Neural progenitor cell (in vitro differentiated cells): ENCODE data around the gene MED12L. TPM values are rescaled to one million over a fixed set of nuclear protein-coding genes. Genes with fewer than 3 reads are reported as not detected.

Experiments
- DNase-seq: peaks from one replicate; pipeline ENCODE4 v3.0.0-alpha.2; 2016; ENCODE audit warnings: low spot score
- H2AFZ ChIP-seq: fragments of 200-600 bp; sonication (generic); replicated peaks from 2 replicates; pipeline ENCODE4 v1.6.1; 2016; ENCODE audit warnings: antibody characterized with exemption
- H3F3A ChIP-seq: fragments of 200-600 bp; sonication (generic); 2 replicates; pipeline ENCODE4 v1.6.1; 2016; ENCODE audit warnings: antibody characterized with exemption, low read depth
- H3K27ac ChIP-seq: fragments of 200-600 bp; sonication (generic); 2 replicates; pipeline ENCODE4 v1.5.1; 2016; ENCODE audit warnings: mild to moderate bottlenecking
- H3K27me3 ChIP-seq: fragments of 200-600 bp; sonication (generic); 2 replicates; pipeline ENCODE4 v1.6.1; 2016; ENCODE audit warnings: mild to moderate bottlenecking, moderate library complexity
- H3K36me3 ChIP-seq: fragments of 200-600 bp; sonication (generic); 2 replicates; pipeline ENCODE4 v1.5.1; 2016
- H3K4me1 ChIP-seq: fragments of 200-600 bp; sonication (generic); 2 replicates; pipeline ENCODE4 v1.6.1; 2016; ENCODE audit warnings: mixed run types
- H3K4me2 ChIP-seq: fragments of 200-600 bp; sonication (generic); 2 replicates; pipeline ENCODE4 v1.6.1; 2016
- H3K4me3 ChIP-seq: fragments of 200-600 bp; sonication (generic); 2 replicates; pipeline ENCODE4 v1.5.1; 2016
- H3K79me2 ChIP-seq: fragments of 200-600 bp; sonication (generic); 2 replicates; pipeline ENCODE4 v1.6.1; 2016; ENCODE audit warnings: low read depth
- H3K9ac ChIP-seq: fragments of 200-600 bp; sonication (generic); 2 replicates; pipeline ENCODE4 v1.6.1; 2016
- H3K9me3 ChIP-seq: fragments of 200-600 bp; sonication (generic); 2 replicates; pipeline ENCODE4 v1.5.1; 2016; ENCODE audit warnings: low read depth
- H4K20me1 ChIP-seq: fragments of 200-600 bp; sonication (generic); 2 replicates; pipeline ENCODE4 v1.6.1; 2016; ENCODE audit warnings: low read depth
- H3K27ac Mint-ChIP-seq: 3 replicates; pipeline ENCODE4 v1.8.0; 2021; ENCODE audit warnings: mixed read lengths
- H3K27me3 Mint-ChIP-seq: 2 replicates; pipeline ENCODE4 v1.8.0; 2022; ENCODE audit warnings: low read depth, mild to moderate bottlenecking, inconsistent platforms, moderate library complexity, mixed read lengths; ENCODE audit not compliant: insufficient read depth
- H3K36me3 Mint-ChIP-seq: 3 replicates; pipeline ENCODE4 v1.8.0; 2021; ENCODE audit warnings: mixed read lengths
- H3K4me1 Mint-ChIP-seq: 3 replicates; pipeline ENCODE4 v1.8.0; 2021; ENCODE audit warnings: mixed read lengths
- H3K4me3 Mint-ChIP-seq: 3 replicates; pipeline ENCODE4 v1.8.0; 2021; ENCODE audit warnings: mild to moderate bottlenecking, moderate library complexity, mixed read lengths
- H3K9me3 Mint-ChIP-seq: 3 replicates; pipeline ENCODE4 v1.8.0; 2020; ENCODE audit warnings: mixed read lengths
- EZH2 ChIP-seq: fragments of 200-600 bp; sonication (generic); IDR thresholded peaks from 2 replicates; pipeline ENCODE4 v1.6.1; 2017; ENCODE audit warnings: antibody characterized with exemption, mild to moderate bottlenecking, moderate library complexity
- EZH2phosphoT487 ChIP-seq: fragments of 200-600 bp; sonication (generic); IDR thresholded peaks from 2 replicates; pipeline ENCODE4 v1.6.1; 2017; ENCODE audit warnings: antibody characterized with exemption
- total RNA-seq: library from RNA; depleted of rRNA; stranded (reverse); fragments of >200 nt; gene quantifications from 2 replicates; pipeline ENCODE4 v1.2.3, GENCODE V29; 2015; ENCODE audit warnings: low replicate concordance
- TF ChIP-seq, protein P1 (sequence below): fragments of 200-600 bp; sonication (generic); IDR thresholded peaks from 2 replicates; pipeline ENCODE4 v1.5.1; 2017; ENCODE audit warnings: antibody characterized with exemption, mild to moderate bottlenecking

Gene MED12L
- total RNA-seq, 1 donor from 2014 or later, result 16.5 TPM

- H3K27ac ChIP-seq, result no peak overlapping the region
- peaks cover 6% of the 10 kb centered on the region for H3K79me2 ChIP-seq
- no peaks in the 10 kb centered on the region for H3K9me3 ChIP-seq
- no peaks in the 10 kb centered on the region for H4K20me1 ChIP-seq
- H2AFZ ChIP-seq, result no peak overlapping the region
- H3F3A ChIP-seq, result no peaks in the 10 kb centered on the region
- no peaks in the 10 kb centered on the region for H3K9me3 Mint-ChIP-seq
- peaks cover 13% of the 10 kb centered on the region for H3K36me3 Mint-ChIP-seq
- H3K4me1 Mint-ChIP-seq, result peaks cover 2% of the 10 kb centered on the region
- no peak overlapping the region for H3K27ac Mint-ChIP-seq
- no peaks in the 10 kb centered on the region for H3K4me1 ChIP-seq
- H3K4me3 Mint-ChIP-seq, result no peak overlapping the region
- no peak overlapping the region for H3K9ac ChIP-seq
- TF ChIP-seq, protein P1, sequence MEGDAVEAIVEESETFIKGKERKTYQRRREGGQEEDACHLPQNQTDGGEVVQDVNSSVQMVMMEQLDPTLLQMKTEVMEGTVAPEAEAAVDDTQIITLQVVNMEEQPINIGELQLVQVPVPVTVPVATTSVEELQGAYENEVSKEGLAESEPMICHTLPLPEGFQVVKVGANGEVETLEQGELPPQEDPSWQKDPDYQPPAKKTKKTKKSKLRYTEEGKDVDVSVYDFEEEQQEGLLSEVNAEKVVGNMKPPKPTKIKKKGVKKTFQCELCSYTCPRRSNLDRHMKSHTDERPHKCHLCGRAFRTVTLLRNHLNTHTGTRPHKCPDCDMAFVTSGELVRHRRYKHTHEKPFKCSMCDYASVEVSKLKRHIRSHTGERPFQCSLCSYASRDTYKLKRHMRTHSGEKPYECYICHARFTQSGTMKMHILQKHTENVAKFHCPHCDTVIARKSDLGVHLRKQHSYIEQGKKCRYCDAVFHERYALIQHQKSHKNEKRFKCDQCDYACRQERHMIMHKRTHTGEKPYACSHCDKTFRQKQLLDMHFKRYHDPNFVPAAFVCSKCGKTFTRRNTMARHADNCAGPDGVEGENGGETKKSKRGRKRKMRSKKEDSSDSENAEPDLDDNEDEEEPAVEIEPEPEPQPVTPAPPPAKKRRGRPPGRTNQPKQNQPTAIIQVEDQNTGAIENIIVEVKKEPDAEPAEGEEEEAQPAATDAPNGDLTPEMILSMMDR, result no peak
- TF ChIP-seq EZH2phosphoT487 (no peak), EZH2 (no peak)
- no peak for DNase-seq
- no peaks in the 10 kb centered on the region for H3K36me3 ChIP-seq
- H3K4me3 ChIP-seq, result no peak overlapping the region
- H3K27me3 ChIP-seq, result no peaks in the 10 kb centered on the region
- no peak overlapping the region for H3K4me2 ChIP-seq
- H3K27me3 Mint-ChIP-seq, result no peaks in the 10 kb centered on the region
Observed at GRCh38 chr3:151119188-151119587, 33.7 kb downstream of the MED12L start.

DNA sequence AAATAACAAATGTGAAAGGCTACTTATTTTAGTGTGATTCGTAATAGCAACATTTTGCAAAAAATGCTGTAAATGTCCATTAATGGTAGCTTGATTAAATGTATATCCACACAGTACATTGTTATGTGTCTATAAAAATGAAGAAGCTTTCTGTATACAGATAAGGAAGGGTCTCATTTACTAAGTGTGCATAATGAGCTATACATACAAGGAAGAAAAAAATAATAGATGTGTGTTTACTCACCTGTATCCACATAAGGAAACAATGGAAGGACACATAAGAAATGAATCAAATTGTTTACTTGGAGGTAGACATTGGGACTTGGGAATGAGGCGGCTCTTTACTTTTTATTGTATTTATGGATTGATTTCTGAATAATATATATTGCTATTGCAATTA is 34.9 kb downstream of the MED12L start:
- Histone ChIP-seq H3K27me3 (no peaks in the 10 kb centered on the region), H3K79me2 (no peaks in the 10 kb centered on the region), H3K9ac (no peak overlapping the region), H3F3A (no peaks in the 10 kb centered on the region), H3K9me3 (no peaks in the 10 kb centered on the region), H4K20me1 (no peaks in the 10 kb centered on the region), H2AFZ (no peak overlapping the region), H3K4me2 (no peak overlapping the region), H3K27ac (no peak overlapping the region), H3K4me3 (no peak overlapping the region), H3K4me1 (no peaks in the 10 kb centered on the region), H3K36me3 (no peaks in the 10 kb centered on the region)
- H3K27ac Mint-ChIP-seq, result no peak overlapping the region
- no peak for DNase-seq
- peaks cover 2% of the 10 kb centered on the region for H3K4me1 Mint-ChIP-seq
- H3K9me3 Mint-ChIP-seq, result no peaks in the 10 kb centered on the region
- TF ChIP-seq EZH2phosphoT487, result no peak
- TF ChIP-seq EZH2, result no peak
- TF ChIP-seq, protein P1, result no peak
- peaks cover 17% of the 10 kb centered on the region for H3K36me3 Mint-ChIP-seq
- no peak overlapping the region for H3K4me3 Mint-ChIP-seq
- H3K27me3 Mint-ChIP-seq, result no peaks in the 10 kb centered on the region

GRCh38 chr3:151121016-151121415 is 35.6 kb downstream of the MED12L start:
- no peak for TF ChIP-seq EZH2phosphoT487
- TF ChIP-seq, protein P1, result no peak
- TF ChIP-seq EZH2, result no peak
- no peaks in the 10 kb centered on the region for H3K27me3 Mint-ChIP-seq
- no peak overlapping the region for H3K4me3 Mint-ChIP-seq
- peaks cover 22% of the 10 kb centered on the region for H3K36me3 Mint-ChIP-seq
- H3K4me2 ChIP-seq, result no peak overlapping the region
- DNase-seq, result no peak
- no peaks in the 10 kb centered on the region for H3K27me3 ChIP-seq
- H3F3A ChIP-seq, result no peaks in the 10 kb centered on the region
- H3K9ac ChIP-seq, result no peak overlapping the region
- no peaks in the 10 kb centered on the region for H3K4me1 ChIP-seq
- H3K4me1 Mint-ChIP-seq, result peaks cover 2% of the 10 kb centered on the region
- no peaks in the 10 kb centered on the region for H3K36me3 ChIP-seq
- H3K27ac ChIP-seq, result no peak overlapping the region
- H3K4me3 ChIP-seq, result no peak overlapping the region
- no peak overlapping the region for H3K27ac Mint-ChIP-seq
- H3K79me2 ChIP-seq, result no peaks in the 10 kb centered on the region
- H4K20me1 ChIP-seq, result no peaks in the 10 kb centered on the region
- H3K9me3 Mint-ChIP-seq, result no peaks in the 10 kb centered on the region
- no peaks in the 10 kb centered on the region for H3K9me3 ChIP-seq
- H2AFZ ChIP-seq, result no peak overlapping the region
